ENCODE data around the gene WWOX. TPM values are rescaled to one million over a fixed set of nuclear protein-coding genes. Genes with fewer than 3 reads are reported as not detected.

Gene WWOX
- total RNA-seq, 1 experiment from 2014 or later = 79.9 TPM

DNA sequence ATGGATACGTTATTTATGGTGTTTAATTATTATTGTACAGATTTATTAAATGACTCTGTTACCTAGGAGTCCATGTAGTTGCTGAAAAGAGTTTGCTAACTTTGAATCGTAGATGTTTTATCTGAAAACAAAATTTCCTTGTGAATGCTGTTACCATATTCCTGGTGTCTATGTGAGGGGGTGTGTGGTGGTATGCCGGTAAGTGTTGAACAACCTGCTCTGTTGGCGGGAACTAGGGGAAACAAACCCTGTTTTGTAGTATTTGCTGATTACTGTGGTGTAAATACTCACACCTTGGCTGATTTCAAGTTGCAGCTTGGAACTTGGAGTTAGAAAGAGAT lies 386.4 kb downstream of the WWOX start:
- H3K27ac ChIP-seq (ENCODE audit: low read depth, low read length, poor library complexity, severe bottlenecking) = no peak overlapping the region
- no peaks in the 10 kb centered on the region for H3K36me3 ChIP-seq (ENCODE audit: insufficient read depth, low read length, poor library complexity, severe bottlenecking)
- ChIA-PET POLR2A (ENCODE audit: low non-redundant PET) (no interaction called here), CTCF (no interaction called here)
- no peaks in the 10 kb centered on the region for H3K27me3 ChIP-seq (replicated peaks; ENCODE audit: insufficient read depth, low read depth, low read length, poor library complexity)
- H3K9me3 ChIP-seq (ENCODE audit: low read depth, low read length, poor library complexity, severe bottlenecking) = no peaks in the 10 kb centered on the region
- no peak for DNase-seq (ENCODE audit: low spot score)
- no TSS peak for BruUV-seq (replicated peaks)
- H3K4me1 ChIP-seq (ENCODE audit: insufficient read depth, low read length, poor library complexity, severe bottlenecking) = no peaks in the 10 kb centered on the region
- intact Hi-C loops (cut with micrococcal nuclease; ENCODE audit: unreplicated experiment) = no loop called here
- TF ChIP-seq EZH2 (IDR thresholded peaks at IDR 0.05; ENCODE audit: borderline replicate concordance, low read depth, low read length, poor library complexity, severe bottlenecking) = no peak
- TF ChIP-seq, protein P1, sequence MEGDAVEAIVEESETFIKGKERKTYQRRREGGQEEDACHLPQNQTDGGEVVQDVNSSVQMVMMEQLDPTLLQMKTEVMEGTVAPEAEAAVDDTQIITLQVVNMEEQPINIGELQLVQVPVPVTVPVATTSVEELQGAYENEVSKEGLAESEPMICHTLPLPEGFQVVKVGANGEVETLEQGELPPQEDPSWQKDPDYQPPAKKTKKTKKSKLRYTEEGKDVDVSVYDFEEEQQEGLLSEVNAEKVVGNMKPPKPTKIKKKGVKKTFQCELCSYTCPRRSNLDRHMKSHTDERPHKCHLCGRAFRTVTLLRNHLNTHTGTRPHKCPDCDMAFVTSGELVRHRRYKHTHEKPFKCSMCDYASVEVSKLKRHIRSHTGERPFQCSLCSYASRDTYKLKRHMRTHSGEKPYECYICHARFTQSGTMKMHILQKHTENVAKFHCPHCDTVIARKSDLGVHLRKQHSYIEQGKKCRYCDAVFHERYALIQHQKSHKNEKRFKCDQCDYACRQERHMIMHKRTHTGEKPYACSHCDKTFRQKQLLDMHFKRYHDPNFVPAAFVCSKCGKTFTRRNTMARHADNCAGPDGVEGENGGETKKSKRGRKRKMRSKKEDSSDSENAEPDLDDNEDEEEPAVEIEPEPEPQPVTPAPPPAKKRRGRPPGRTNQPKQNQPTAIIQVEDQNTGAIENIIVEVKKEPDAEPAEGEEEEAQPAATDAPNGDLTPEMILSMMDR (conservative IDR thresholded peaks at IDR 0.05; ENCODE audit: low read depth, low read length) = no peak
- no peak overlapping the region for H3K4me3 ChIP-seq (ENCODE audit: low read depth, low read length, poor library complexity, severe bottlenecking)

DNA sequence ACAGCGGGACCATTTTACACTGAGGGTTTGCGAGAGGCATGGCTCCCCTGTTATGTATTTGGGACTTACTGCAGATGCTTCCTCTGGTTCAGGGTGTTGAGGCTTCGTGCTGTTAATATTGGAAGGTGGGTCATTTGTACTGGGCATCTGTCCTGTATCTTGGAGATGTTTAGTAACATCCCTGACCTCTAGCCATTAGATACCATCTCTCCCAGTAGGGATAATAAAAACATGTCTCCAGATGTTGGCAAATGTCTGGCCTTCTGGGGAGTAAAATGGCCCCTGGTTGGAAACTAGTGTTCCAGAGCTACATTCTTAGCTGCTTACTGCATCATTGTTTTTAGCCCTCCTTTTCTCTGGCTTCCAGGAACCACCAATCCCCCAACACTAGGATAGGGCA lies 388.0 kb downstream of the WWOX start:
- CTCF ChIA-PET = no interaction called here
- intact Hi-C loops (cut with micrococcal nuclease; ENCODE audit: unreplicated experiment) = no loop called here

DNA sequence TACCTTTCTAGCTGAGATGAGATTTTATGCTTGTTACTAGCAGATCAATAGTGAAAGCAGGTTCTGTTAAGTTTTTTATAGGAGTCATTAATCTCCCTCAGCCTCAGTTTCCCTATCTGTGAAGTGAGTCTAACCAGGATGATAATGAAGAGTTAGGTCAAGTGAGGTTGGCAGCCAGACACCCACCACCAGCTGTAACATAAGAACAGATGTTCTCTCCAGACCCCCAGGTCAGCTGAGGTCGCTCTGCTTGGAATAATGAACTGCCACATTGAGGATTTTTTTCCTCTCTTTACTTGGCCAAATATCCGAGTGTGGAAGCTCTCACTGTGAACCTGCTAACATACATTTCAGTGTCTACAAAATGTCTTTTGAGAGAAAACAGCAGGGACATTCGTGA lies 389.6 kb downstream of the WWOX start:
- BruUV-seq (replicated peaks) = no TSS peak
- no peak for DNase-seq (ENCODE audit: low spot score)
- H3K9me3 ChIP-seq (ENCODE audit: low read depth, low read length, poor library complexity, severe bottlenecking) = no peaks in the 10 kb centered on the region
- CTCF ChIA-PET = no interaction called here
- H3K27me3 ChIP-seq (replicated peaks; ENCODE audit: insufficient read depth, low read depth, low read length, poor library complexity) = no peaks in the 10 kb centered on the region
- H3K36me3 ChIP-seq (ENCODE audit: insufficient read depth, low read length, poor library complexity, severe bottlenecking) = no peaks in the 10 kb centered on the region
- no peaks in the 10 kb centered on the region for H3K4me1 ChIP-seq (ENCODE audit: insufficient read depth, low read length, poor library complexity, severe bottlenecking)
- H3K4me3 ChIP-seq (ENCODE audit: low read depth, low read length, poor library complexity, severe bottlenecking) = no peak overlapping the region
- H3K27ac ChIP-seq (ENCODE audit: low read depth, low read length, poor library complexity, severe bottlenecking) = no peak overlapping the region
- POLR2A ChIA-PET (ENCODE audit: low non-redundant PET) = no interaction called here
- intact Hi-C loops (cut with micrococcal nuclease; ENCODE audit: unreplicated experiment) = no loop called here
- TF ChIP-seq, protein P1 (conservative IDR thresholded peaks at IDR 0.05; ENCODE audit: low read depth, low read length) = no peak
- TF ChIP-seq EZH2 (IDR thresholded peaks at IDR 0.05; ENCODE audit: borderline replicate concordance, low read depth, low read length, poor library complexity, severe bottlenecking) = no peak

More for the DNA sequence above, 388.0 kb downstream of the WWOX start:
- Histone ChIP-seq H3K27me3 (replicated peaks; ENCODE audit: insufficient read depth, low read depth, low read length, poor library complexity) (no peaks in the 10 kb centered on the region), H3K36me3 (ENCODE audit: insufficient read depth, low read length, poor library complexity, severe bottlenecking) (no peaks in the 10 kb centered on the region), H3K27ac (ENCODE audit: low read depth, low read length, poor library complexity, severe bottlenecking) (no peak overlapping the region), H3K4me3 (ENCODE audit: low read depth, low read length, poor library complexity, severe bottlenecking) (no peak overlapping the region), H3K9me3 (ENCODE audit: low read depth, low read length, poor library complexity, severe bottlenecking) (no peaks in the 10 kb centered on the region), H3K4me1 (ENCODE audit: insufficient read depth, low read length, poor library complexity, severe bottlenecking) (no peaks in the 10 kb centered on the region)
- DNase-seq (ENCODE audit: low spot score) = no peak
- TF ChIP-seq EZH2 (IDR thresholded peaks at IDR 0.05; ENCODE audit: borderline replicate concordance, low read depth, low read length, poor library complexity, severe bottlenecking) = no peak
- TF ChIP-seq, protein P1 (conservative IDR thresholded peaks at IDR 0.05; ENCODE audit: low read depth, low read length) = no peak
- no TSS peak for BruUV-seq (replicated peaks)
- POLR2A ChIA-PET (ENCODE audit: low non-redundant PET) = no interaction called here

Measured in A673 (cell line).